Measurements from ENCODE around the gene RNF148.
"Not testable (repeated sequence)": the region's sequence is repeated elsewhere in the genome, so short reads cannot be mapped to it uniquely, and the experiment has no call there.

The RNF148 gene

DNA sequence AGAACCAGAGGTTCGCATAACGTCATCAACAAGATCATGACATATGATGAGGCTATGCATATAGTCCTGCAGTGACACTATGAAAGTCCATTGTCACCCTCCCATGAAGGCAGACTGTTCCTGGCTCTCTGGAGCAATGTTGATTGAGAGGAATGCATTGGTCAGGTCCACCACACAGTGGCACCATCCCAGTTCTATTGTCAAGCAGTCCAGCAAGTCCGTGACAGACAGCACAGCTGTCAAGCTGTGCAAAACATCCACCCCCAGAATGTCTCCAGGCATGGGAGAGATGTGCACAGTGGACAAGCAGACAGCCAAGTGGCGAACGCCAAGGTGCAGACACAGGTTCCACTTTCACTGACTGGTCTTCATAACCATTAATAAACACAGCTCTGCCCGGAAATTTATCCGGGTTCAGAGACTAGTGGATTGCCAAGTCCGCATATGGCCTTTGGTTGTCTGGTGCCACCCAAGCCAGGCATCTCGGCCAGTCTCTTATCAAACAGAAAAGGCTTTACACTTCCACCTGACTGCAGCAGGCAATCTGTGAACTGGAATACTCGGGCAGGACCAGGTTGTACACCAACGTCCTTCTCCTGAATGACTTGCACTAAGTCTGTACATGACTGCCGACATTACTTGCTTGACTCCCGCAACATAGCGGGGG, 11.0 kb downstream of the RNF148 start:
- H3K4me1 ChIP-seq (ENCODE audit: control insufficient read depth, insufficient read depth, low read length) = no peaks in the 10 kb centered on the region; the same call in none of the 2 replicates
- no peak overlapping the region for H3K27ac ChIP-seq (ENCODE audit: low read length)
- no peak for DNase-seq (ENCODE audit: low read depth, low spot score)
- H3K36me3 ChIP-seq (ENCODE audit: control insufficient read depth, insufficient read depth, low read length) = no peaks in the 10 kb centered on the region
- H3K27me3 ChIP-seq (ENCODE audit: control insufficient read depth, insufficient read depth, low read length) = no peaks in the 10 kb centered on the region; the same call in 1 of the 2 replicates
- no peak overlapping the region for H3K4me3 ChIP-seq (ENCODE audit: low read length)
- no peaks in the 10 kb centered on the region for H3K9me3 ChIP-seq (ENCODE audit: control insufficient read depth, insufficient read depth, low read length)
- no CpG with 5 or more reads among the region's 14 CpGs for WGBS (ENCODE audit: insufficient coverage, insufficient read length)

DNA sequence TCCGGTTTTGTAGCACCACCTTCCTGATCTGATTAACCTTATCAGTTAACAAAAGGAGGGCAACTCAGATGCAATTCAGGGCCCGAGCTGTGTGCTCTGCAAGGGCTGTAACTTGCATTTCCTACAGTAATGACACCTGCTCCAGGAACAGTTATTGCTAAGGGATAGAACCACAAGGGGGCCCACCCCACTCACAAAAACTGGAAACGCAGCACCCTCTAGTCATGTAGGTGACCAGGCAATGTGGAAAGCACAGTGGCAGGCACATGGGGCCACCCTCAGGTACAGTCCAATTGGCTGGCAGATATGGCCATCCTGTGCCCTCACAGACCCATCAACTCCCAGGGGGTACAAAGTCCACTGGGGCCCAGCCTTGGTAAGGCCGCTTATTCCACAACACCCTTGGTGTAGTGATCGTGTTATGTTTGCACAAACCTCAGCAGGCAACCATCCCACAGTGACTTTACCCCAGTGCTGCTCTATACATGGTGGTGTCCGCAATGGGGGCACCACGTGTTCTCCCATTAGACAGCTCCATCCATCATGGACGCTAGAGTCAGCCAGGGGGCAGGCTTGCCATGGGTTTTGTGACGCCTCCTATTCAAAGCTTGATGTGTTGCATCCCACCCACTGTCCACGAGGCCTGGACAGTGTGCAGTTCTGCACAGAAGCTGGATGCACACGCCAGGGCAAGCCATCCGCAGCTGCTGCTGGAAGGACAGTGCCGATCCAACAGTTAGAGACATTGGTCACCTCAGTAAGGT, 13.2 kb downstream of the RNF148 start:
- Histone ChIP-seq H3K4me1 (ENCODE audit: control insufficient read depth, insufficient read depth, low read length) (no peaks in the 10 kb centered on the region; the same call in 1 of the 2 replicates), H3K9me3 (ENCODE audit: control insufficient read depth, insufficient read depth, low read length) (no peaks in the 10 kb centered on the region), H3K27me3 (ENCODE audit: control insufficient read depth, insufficient read depth, low read length) (no peaks in the 10 kb centered on the region; the same call in 1 of the 2 replicates), H3K36me3 (ENCODE audit: control insufficient read depth, insufficient read depth, low read length) (no peaks in the 10 kb centered on the region), H3K27ac (ENCODE audit: low read length) (no peak overlapping the region), H3K4me3 (ENCODE audit: low read length) (no peak overlapping the region)
- WGBS (ENCODE audit: insufficient coverage, insufficient read length) = no CpG with 5 or more reads among the region's 13 CpGs
- DNase-seq (ENCODE audit: low read depth, low spot score) = no peak

DNA sequence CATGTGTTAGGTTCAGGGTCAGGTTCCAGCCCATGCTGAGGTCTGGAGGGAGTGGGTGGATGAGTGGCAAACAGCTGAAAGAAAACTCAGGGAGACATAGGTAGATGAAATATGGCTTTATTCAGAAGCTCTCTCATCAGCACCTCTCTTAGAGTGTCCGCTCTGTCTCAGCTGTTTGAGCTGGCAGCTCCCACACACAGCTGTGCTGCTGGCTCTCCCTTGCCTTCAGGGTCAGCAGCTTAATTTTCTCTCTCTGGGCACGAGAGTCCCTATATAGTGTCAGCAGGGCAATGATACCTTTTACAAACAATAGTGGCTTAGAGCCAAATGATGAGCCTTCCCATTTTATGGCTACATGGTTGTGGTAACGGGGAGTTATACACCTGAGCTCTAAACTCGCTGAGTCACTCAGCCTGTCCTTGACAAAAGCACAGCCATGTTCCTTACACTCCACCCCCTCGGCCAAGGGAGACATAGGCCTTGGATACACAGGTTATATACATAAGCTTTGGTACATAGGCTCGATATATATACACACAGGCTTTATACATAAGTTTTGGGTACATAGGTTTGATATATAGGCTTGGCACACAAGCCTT, 14.2 kb downstream of the RNF148 start:
- H3K4me3 ChIP-seq (ENCODE audit: low read length) = no peak overlapping the region
- H3K4me1 ChIP-seq (ENCODE audit: control insufficient read depth, insufficient read depth, low read length) = peaks cover 2% of the 10 kb centered on the region; the same call in 1 of the 2 replicates
- no peak for DNase-seq (ENCODE audit: low read depth, low spot score)
- no peaks in the 10 kb centered on the region for H3K36me3 ChIP-seq (ENCODE audit: control insufficient read depth, insufficient read depth, low read length)
- WGBS (ENCODE audit: insufficient coverage, insufficient read length) = no CpG with 5 or more reads among the region's 6 CpGs
- no peaks in the 10 kb centered on the region for H3K9me3 ChIP-seq (ENCODE audit: control insufficient read depth, insufficient read depth, low read length)
- H3K27ac ChIP-seq (ENCODE audit: low read length) = no peak overlapping the region
- no peaks in the 10 kb centered on the region; the same call in 1 of the 2 replicates for H3K27me3 ChIP-seq (ENCODE audit: control insufficient read depth, insufficient read depth, low read length)

DNA sequence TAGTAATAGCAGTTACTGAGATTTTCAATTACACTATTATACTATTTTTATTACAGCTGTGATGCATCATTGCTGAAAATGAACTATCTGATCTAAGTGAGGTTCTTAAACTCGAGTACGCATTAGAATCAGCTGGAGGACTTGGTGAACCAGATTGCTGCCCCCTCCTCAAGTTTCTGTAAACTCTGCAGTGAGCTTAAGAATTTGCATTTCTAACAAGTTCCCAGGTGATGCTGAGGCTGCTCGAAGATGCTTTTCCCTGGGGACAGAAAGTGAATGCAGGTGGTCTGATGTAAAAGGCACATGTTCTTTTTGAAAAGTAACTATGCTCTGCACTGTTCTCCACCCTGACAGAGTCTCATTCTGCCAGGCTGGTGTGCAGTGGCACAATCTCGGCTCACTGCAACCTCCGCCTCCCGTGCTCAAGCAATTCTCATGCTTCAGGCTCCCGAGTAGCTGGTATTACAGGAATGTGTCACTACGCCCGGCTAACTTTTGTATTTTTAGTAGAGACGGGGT, 16.3 kb downstream of the RNF148 start:
- H3K9me3 ChIP-seq (ENCODE audit: control insufficient read depth, insufficient read depth, low read length) = no peaks in the 10 kb centered on the region
- H3K27ac ChIP-seq (ENCODE audit: low read length) = no peak overlapping the region
- H3K4me1 ChIP-seq (ENCODE audit: control insufficient read depth, insufficient read depth, low read length) = peaks cover 2% of the 10 kb centered on the region
- H3K27me3 ChIP-seq (ENCODE audit: control insufficient read depth, insufficient read depth, low read length) = no peaks in the 10 kb centered on the region; the same call in 1 of the 2 replicates
- WGBS (ENCODE audit: insufficient coverage, insufficient read length) = no CpG with 5 or more reads among the region's 10 CpGs
- H3K4me3 ChIP-seq (ENCODE audit: low read length) = no peak overlapping the region
- no peaks in the 10 kb centered on the region for H3K36me3 ChIP-seq (ENCODE audit: control insufficient read depth, insufficient read depth, low read length)
- no peak for DNase-seq (ENCODE audit: low read depth, low spot score)

DNA sequence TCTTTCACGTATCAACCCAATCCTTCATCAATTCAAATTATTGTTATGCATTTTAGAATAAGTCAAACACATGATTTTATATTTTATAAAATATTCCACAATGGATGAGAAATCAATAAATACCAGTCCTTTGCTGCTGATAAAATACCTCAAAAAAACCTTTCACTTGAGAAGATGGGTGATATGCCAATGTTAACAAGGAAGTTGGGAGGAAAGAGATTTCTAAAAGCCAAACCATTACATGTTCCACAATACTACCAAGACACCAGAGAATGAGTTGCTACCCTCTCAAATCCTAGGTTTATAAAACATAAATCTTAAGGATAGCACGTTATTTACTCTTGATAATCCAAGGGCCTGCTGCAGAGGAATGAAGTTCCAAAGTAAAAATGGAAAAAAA, 18.2 kb downstream of the RNF148 start:
- H3K4me3 ChIP-seq (ENCODE audit: low read length) = no peak overlapping the region
- H3K9me3 ChIP-seq (ENCODE audit: control insufficient read depth, insufficient read depth, low read length) = no peaks in the 10 kb centered on the region
- no peak for DNase-seq (ENCODE audit: low read depth, low spot score)
- H3K4me1 ChIP-seq (ENCODE audit: control insufficient read depth, insufficient read depth, low read length) = peaks cover 2% of the 10 kb centered on the region; the same call in 1 of the 2 replicates
- no peaks in the 10 kb centered on the region for H3K27me3 ChIP-seq (ENCODE audit: control insufficient read depth, insufficient read depth, low read length)
- no peaks in the 10 kb centered on the region for H3K36me3 ChIP-seq (ENCODE audit: control insufficient read depth, insufficient read depth, low read length)
- 100% methylated on average over 1 of the region's 2 CpGs for WGBS (ENCODE audit: insufficient coverage, insufficient read length)
- no peak overlapping the region for H3K27ac ChIP-seq (ENCODE audit: low read length)

DNA sequence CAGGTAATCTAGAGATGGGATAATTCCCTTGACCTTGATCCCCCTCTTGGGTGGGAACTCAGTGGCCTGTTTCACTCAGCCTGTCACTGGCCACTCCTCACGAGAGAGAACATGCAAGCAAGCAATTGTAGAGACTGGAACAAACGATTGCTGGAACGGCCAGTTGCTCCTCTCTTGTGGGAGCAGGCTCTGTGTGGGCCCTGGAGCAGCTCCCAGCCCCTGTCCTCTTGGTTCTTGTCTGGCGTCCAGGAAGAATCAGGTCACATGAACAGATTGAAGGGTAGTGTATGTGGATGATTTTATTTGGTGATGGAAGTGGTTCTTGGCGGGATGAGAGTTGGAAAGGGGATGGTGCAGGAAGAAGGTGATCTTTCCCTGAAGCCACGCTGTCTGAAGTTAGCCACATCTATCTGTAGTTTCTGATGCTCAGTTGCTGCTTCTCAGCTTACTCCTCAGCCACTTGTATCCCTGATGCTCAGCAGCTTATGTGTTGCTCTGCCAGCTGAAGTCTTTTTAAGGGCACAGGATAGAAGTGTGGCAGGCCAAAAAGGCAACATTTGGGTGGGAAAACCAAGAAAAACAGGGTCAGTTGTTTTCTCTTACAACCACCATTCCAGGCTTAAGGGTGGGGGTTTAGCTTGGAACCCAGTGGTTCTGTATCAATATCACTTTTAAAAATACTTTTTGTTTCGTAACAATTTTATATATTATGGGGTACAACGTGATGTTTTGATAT, 19.7 kb downstream of the RNF148 start:
- Histone ChIP-seq H3K36me3 (ENCODE audit: control insufficient read depth, insufficient read depth, low read length) (no peaks in the 10 kb centered on the region), H3K9me3 (ENCODE audit: control insufficient read depth, insufficient read depth, low read length) (no peaks in the 10 kb centered on the region), H3K27me3 (ENCODE audit: control insufficient read depth, insufficient read depth, low read length) (no peaks in the 10 kb centered on the region), H3K4me1 (ENCODE audit: control insufficient read depth, insufficient read depth, low read length) (peaks cover 7% of the 10 kb centered on the region; the same call in 1 of the 2 replicates), H3K27ac (ENCODE audit: low read length) (no peak overlapping the region), H3K4me3 (ENCODE audit: low read length) (no peak overlapping the region)
- no peak for DNase-seq (ENCODE audit: low read depth, low spot score)
- WGBS (ENCODE audit: insufficient coverage, insufficient read length) = 100% methylated on average over 1 of the region's 8 CpGs

DNA sequence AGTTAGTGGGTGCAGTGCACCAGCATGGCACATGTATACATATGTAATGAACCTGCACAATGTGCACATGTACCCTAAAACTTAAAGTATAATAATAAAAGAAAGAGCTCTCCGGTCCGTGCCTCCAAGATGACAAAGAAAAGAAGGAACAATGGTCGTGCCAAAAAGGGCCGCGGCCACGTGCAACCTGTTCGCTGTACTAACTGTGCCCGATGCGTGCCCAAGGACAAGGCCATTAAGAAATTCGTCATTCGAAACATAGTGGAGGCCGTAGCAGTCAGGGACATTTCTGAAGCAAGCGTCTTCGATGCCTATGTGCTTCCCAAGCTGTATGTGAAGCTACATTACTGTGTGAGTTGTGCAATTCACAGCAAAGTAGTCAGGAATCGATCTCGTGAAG, 21.5 kb downstream of the RNF148 start:
- DNase-seq (ENCODE audit: low read depth, low spot score); H3K36me3 ChIP-seq (ENCODE audit: control insufficient read depth, insufficient read depth, low read length); H3K27me3 ChIP-seq (ENCODE audit: control insufficient read depth, insufficient read depth, low read length); H3K4me3 ChIP-seq (ENCODE audit: low read length); H3K9me3 ChIP-seq (ENCODE audit: control insufficient read depth, insufficient read depth, low read length); H3K27ac ChIP-seq (ENCODE audit: low read length): not testable (repeated sequence)
- WGBS (ENCODE audit: insufficient coverage, insufficient read length) = no CpG with 5 or more reads among the region's 16 CpGs
- H3K4me1 ChIP-seq (ENCODE audit: control insufficient read depth, insufficient read depth, low read length) = peaks cover 13% of the 10 kb centered on the region; the same call in 1 of the 2 replicates

DNA sequence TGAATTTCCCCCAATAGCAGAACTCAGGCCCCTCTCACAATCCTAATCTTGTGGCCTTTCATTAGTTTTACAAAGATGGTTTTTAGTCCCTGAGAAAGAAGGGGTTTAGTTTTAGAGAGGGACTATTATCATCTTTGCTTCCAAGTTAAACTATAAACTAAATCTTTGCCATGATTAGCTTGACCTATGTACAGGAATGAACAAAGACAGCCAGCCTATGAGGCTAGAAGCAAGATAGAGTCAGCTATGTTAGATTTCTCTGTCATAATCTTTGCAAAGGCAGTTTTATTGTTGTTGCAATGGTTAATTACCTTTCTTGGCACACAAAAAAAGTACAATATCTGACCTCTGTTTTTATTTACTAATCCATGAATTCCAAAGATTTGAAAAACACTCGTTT, 22.9 kb downstream of the RNF148 start:
- 100% methylated on average over 1 of the region's 1 CpG for WGBS (ENCODE audit: insufficient coverage, insufficient read length)
- no peak for DNase-seq (ENCODE audit: low read depth, low spot score)
- Histone ChIP-seq H3K27ac (ENCODE audit: low read length) (no peak overlapping the region), H3K27me3 (ENCODE audit: control insufficient read depth, insufficient read depth, low read length) (no peaks in the 10 kb centered on the region), H3K9me3 (ENCODE audit: control insufficient read depth, insufficient read depth, low read length) (no peaks in the 10 kb centered on the region), H3K36me3 (ENCODE audit: control insufficient read depth, insufficient read depth, low read length) (no peaks in the 10 kb centered on the region), H3K4me1 (ENCODE audit: control insufficient read depth, insufficient read depth, low read length) (peaks cover 13% of the 10 kb centered on the region; the same call in 1 of the 2 replicates), H3K4me3 (ENCODE audit: low read length) (no peak overlapping the region)

DNA sequence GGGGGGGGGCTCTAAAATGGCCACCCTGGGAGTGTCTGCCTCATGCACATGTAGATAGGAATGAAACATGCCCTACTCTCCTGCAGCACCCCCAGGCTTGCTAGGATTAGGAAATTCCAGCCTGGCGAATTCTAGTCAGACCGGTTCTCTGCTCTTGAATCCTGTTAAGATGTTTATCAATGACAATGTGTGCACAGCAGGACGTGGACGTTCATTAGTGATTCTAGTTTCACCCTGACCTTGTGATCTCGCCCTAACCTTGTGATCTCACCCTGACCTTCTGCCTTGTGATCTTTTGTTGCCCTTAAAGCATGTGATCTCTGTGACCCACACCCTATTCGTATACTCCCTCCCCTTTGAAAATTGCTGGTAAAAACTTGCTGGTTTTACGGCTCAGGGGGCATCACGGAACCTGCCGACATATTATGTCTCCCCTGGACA, 23.4 kb downstream of the RNF148 start:
- peak; percentile 96 for DNase-seq (ENCODE audit: low read depth, low spot score)
- H3K9me3 ChIP-seq (ENCODE audit: control insufficient read depth, insufficient read depth, low read length); H3K36me3 ChIP-seq (ENCODE audit: control insufficient read depth, insufficient read depth, low read length); H3K27me3 ChIP-seq (ENCODE audit: control insufficient read depth, insufficient read depth, low read length); H3K27ac ChIP-seq (ENCODE audit: low read length); H3K4me3 ChIP-seq (ENCODE audit: low read length): not testable (repeated sequence)
- peaks cover 13% of the 10 kb centered on the region; the same call in 1 of the 2 replicates for H3K4me1 ChIP-seq (ENCODE audit: control insufficient read depth, insufficient read depth, low read length)
- no CpG with 5 or more reads among the region's 9 CpGs for WGBS (ENCODE audit: insufficient coverage, insufficient read length)

DNA sequence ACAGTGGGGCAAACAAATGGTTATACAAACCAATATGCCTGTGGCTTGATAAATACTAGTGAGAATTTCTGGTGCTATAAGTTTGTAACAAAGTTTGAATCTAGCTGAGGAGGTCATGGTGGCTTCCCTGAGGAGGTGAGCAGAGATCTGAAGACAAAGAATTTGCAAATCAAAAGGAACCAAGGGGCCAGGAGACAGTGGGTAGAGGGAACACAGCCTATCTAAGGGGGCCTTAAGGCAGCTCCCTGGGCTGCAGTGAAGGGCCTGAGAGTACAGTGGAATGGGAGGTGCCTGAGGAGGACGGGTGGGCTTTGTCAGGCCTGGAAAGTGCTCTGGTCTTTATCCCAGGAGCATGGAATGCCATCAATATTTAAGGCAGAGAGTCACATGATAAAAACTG, 25.6 kb downstream of the RNF148 start:
- Histone ChIP-seq H3K4me1 (ENCODE audit: control insufficient read depth, insufficient read depth, low read length) (peaks cover 11% of the 10 kb centered on the region; the same call in 1 of the 2 replicates), H3K4me3 (ENCODE audit: low read length) (no peak overlapping the region), H3K36me3 (ENCODE audit: control insufficient read depth, insufficient read depth, low read length) (no peaks in the 10 kb centered on the region), H3K27ac (ENCODE audit: low read length) (no peak overlapping the region), H3K27me3 (ENCODE audit: control insufficient read depth, insufficient read depth, low read length) (no peaks in the 10 kb centered on the region), H3K9me3 (ENCODE audit: control insufficient read depth, insufficient read depth, low read length) (no peaks in the 10 kb centered on the region)
- no peak for DNase-seq (ENCODE audit: low read depth, low spot score)
- no CpG with 5 or more reads among the region's 1 CpG for WGBS (ENCODE audit: insufficient coverage, insufficient read length)
